MM.1S (cell line): ENCODE results near the gene KCND3.

Experiments
- EZH2 ChIP-seq: fragments of 300-600 bp; sonication (generic); optimal IDR thresholded peaks from 2 replicates; pipeline ENCODE3; 2017; ENCODE audit warnings: low read depth, mild to moderate bottlenecking, antibody characterized with exemption, low read length, mixed read lengths
- TF ChIP-seq, protein P1 (sequence below): fragments of 300-600 bp; sonication (generic); IDR thresholded peaks from 2 replicates; pipeline ENCODE4 v1.5.1; 2016; ENCODE audit warnings: antibody characterized with exemption, low read length, mixed read lengths

DNA sequence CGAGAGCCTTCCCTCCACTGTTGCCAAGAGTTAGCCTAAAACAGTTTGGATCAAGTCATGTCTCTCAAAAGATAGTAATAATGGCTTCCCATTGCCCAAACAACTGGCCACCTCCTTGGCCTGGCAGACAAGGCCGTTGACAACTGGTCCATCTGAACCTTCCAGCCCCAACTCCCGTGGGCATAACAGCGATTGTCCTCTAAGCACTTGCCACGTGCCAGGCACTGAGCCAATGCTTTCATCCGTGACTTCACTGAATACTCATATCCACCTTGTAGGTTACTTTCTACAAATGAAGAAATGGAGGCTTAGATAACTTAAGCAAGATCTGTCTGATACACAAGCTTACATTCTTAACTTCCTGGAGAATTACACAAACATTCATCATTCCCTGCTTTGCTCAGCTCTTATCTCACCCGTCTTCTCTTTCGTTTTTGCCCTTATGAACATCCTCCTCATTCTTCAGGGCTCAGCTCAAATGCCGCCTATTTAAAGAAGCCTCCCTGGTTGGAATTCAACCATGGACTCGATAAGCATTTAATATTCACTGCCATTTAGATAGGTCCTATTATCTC, 106.4 kb downstream of the KCND3 start:
- no peak for TF ChIP-seq EZH2
- TF ChIP-seq, protein P1, sequence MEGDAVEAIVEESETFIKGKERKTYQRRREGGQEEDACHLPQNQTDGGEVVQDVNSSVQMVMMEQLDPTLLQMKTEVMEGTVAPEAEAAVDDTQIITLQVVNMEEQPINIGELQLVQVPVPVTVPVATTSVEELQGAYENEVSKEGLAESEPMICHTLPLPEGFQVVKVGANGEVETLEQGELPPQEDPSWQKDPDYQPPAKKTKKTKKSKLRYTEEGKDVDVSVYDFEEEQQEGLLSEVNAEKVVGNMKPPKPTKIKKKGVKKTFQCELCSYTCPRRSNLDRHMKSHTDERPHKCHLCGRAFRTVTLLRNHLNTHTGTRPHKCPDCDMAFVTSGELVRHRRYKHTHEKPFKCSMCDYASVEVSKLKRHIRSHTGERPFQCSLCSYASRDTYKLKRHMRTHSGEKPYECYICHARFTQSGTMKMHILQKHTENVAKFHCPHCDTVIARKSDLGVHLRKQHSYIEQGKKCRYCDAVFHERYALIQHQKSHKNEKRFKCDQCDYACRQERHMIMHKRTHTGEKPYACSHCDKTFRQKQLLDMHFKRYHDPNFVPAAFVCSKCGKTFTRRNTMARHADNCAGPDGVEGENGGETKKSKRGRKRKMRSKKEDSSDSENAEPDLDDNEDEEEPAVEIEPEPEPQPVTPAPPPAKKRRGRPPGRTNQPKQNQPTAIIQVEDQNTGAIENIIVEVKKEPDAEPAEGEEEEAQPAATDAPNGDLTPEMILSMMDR = no peak
